ENCODE measurements around the gene TMEM35B. TPM values are rescaled to one million over a fixed set of nuclear protein-coding genes. Genes with fewer than 3 reads are reported as not detected.

Gene TMEM35B
- 26.3 and 44.0 TPM in 2 replicates for total RNA-seq

GRCh38 chr1:34984793-34985608 is at the start of gene TMEM35B:
Gene TMEM35B (minus strand): TSS chr1:34985347. CDS start chr1:34985305, 42 bp downstream.

Other genes starting within 250 kb of the TMEM35B start
- gene GJB5, start 230.3 kb downstream of the TMEM35B start, total RNA-seq, result 120 and 157 TPM in 2 replicates
- gene GJB4, start 225.6 kb downstream of the TMEM35B start, total RNA-seq, result 5.5 and 17.0 TPM in 2 replicates
- gene GJB3, start 204.1 kb downstream of the TMEM35B start, total RNA-seq, result 225 and 274 TPM in 2 replicates
- not detected in 2 replicates for gene GJA4, start 192.3 kb downstream of the TMEM35B start, total RNA-seq
- gene SMIM12, start 125.6 kb downstream of the TMEM35B start, total RNA-seq, result 37.4 and 55.7 TPM in 2 replicates
- not detected in 2 replicates for gene DLGAP3, start 55.7 kb downstream of the TMEM35B start, total RNA-seq
- gene ZMYM6, start 46.6 kb upstream of the TMEM35B start, total RNA-seq, result 6.6 and 7.8 TPM in 2 replicates
- 15.3 and 18.4 TPM in 2 replicates for gene ZMYM1, start 94.0 kb upstream of the TMEM35B start, total RNA-seq
- gene SFPQ, start 207.8 kb upstream of the TMEM35B start, total RNA-seq, result 140 and 181 TPM in 2 replicates

Measured in hair follicular keratinocyte (primary cell).